ENCODE measurements around the gene HK2.

HK2 gene

DNA sequence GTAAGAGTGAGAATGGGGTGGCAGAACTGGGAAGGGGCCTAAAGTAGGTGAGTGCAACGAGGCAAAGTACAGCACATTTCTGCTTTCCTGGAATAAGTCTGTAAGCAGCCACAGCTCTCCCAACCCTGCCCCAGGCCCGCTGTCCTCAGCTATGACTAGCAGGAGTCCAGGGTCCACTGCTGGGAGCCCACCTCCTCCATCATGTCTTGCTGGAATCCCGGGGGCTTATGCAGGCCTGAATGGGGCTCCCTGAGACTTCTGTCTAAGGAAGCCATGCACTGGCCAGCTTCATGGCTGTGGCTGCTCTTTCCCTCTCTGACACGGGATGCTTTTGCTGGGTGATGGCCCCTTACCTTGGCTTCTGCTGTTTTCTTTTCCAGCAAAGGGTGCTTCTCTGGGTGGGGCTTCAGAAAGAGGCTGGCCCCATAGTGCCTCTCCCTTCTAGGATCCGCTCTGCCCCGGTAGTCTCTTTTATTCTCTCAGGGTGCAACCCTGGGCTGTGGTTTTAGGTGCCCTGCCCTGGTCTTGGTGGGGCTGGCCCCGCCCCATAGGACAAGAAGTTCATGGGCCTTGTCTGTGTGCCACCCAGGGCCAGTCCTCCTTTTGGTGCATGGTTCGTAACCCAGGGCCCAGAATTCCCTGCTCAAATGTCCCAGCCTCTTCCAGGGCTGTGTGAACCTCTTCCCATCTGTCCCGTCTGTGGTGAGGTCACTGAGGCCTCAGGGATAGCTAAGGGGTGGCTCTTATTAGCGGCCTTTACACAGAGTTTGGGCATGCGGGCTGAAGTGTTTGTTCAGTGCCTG, 90.7 kb downstream of the HK2 start:
- Histone ChIP-seq H3K27me3 (ENCODE audit: control insufficient read depth in 2 of 2, insufficient read depth in 2 of 2, low read length in 2 of 2) (peaks cover 0 to 3% of the 10 kb centered on the region in 2 donors), H3K9me3 (ENCODE audit: control insufficient read depth in 2 of 2, low read length in 2 of 2) (no peaks in the 10 kb centered on the region), H3K4me3 (ENCODE audit: low read length in 2 of 2) (no peak overlapping the region), H3K36me3 (ENCODE audit: control insufficient read depth in 2 of 2, insufficient read depth in 2 of 2, low read length in 2 of 2) (no peaks in the 10 kb centered on the region), H3K9ac (ENCODE audit: low read depth in 1 of 2, low read length in 2 of 2) (no peak overlapping the region), H3K27ac (ENCODE audit: low read depth in 2 of 2, low read length in 2 of 2) (no peak overlapping the region), H3K4me1 (ENCODE audit: control insufficient read depth in 2 of 2, insufficient read depth in 2 of 2, low read length in 2 of 2) (peaks cover 3% of the 10 kb centered on the region in 2 donors)

DNA sequence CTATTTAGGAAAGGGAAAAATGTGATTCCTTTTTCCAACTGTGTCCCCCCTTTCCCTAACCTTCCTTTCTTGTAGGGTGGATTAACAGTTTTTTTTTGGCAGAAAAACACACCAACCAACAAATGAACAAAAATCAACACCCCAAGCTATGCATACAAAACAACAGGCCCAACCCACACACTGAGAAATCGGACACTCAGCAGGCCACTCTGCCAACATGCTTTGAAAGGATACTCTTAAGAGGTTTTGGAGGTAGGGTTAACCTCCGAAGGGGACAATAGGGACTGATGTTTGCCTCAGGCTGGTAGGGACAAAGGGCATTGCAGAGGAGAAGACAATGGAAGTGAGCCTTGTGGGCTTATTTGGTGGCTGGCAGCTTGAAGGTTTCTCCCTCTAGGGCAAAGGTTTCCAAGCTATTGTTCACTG, 91.4 kb downstream of the HK2 start:
- H3K27me3 ChIP-seq (ENCODE audit: control insufficient read depth in 2 of 2, insufficient read depth in 2 of 2, low read length in 2 of 2), result no peaks in the 10 kb centered on the region
- no peak overlapping the region for H3K9ac ChIP-seq (ENCODE audit: low read depth in 1 of 2, low read length in 2 of 2)
- H3K4me1 ChIP-seq (ENCODE audit: control insufficient read depth in 2 of 2, insufficient read depth in 2 of 2, low read length in 2 of 2), result no peaks in the 10 kb centered on the region
- H3K36me3 ChIP-seq (ENCODE audit: control insufficient read depth in 2 of 2, insufficient read depth in 2 of 2, low read length in 2 of 2), result no peaks in the 10 kb centered on the region
- H3K9me3 ChIP-seq (ENCODE audit: control insufficient read depth in 2 of 2, low read length in 2 of 2), result no peaks in the 10 kb centered on the region
- no peak overlapping the region for H3K4me3 ChIP-seq (ENCODE audit: low read length in 2 of 2)
- H3K27ac ChIP-seq (ENCODE audit: low read depth in 2 of 2, low read length in 2 of 2), result no peak overlapping the region

DNA sequence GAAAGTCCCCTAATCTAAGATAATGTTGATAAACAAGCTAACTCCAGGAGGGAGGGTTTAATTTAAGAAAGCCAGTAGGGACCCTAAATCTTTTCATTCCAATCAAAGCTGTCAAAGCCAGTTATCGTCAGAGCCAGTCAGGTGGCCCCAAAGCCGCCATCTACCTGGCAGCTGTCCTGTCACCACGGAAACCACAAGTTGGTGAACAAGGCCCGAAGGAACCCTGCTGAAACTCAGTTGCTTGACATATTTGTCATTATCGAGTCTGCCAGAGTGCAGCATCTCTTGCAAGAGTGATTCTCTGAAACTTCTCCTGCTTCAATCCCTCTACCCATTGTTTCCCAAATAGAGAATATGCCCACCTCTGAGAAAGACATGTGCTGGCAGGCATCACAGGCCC, 93.7 kb downstream of the HK2 start:
- H3K36me3 ChIP-seq (ENCODE audit: control insufficient read depth in 2 of 2, insufficient read depth in 2 of 2, low read length in 2 of 2), result peaks cover 0 to 2% of the 10 kb centered on the region in 2 donors
- H3K27ac ChIP-seq (ENCODE audit: low read depth in 2 of 2, low read length in 2 of 2), result no peak overlapping the region
- no peak overlapping the region for H3K4me3 ChIP-seq (ENCODE audit: low read length in 2 of 2)
- H3K9ac ChIP-seq (ENCODE audit: low read depth in 1 of 2, low read length in 2 of 2), result no peak overlapping the region
- H3K9me3 ChIP-seq (ENCODE audit: control insufficient read depth in 2 of 2, low read length in 2 of 2), result no peaks in the 10 kb centered on the region
- no peaks in the 10 kb centered on the region for H3K4me1 ChIP-seq (ENCODE audit: control insufficient read depth in 2 of 2, insufficient read depth in 2 of 2, low read length in 2 of 2)
- H3K27me3 ChIP-seq (ENCODE audit: control insufficient read depth in 2 of 2, insufficient read depth in 2 of 2, low read length in 2 of 2), result no peaks in the 10 kb centered on the region

DNA sequence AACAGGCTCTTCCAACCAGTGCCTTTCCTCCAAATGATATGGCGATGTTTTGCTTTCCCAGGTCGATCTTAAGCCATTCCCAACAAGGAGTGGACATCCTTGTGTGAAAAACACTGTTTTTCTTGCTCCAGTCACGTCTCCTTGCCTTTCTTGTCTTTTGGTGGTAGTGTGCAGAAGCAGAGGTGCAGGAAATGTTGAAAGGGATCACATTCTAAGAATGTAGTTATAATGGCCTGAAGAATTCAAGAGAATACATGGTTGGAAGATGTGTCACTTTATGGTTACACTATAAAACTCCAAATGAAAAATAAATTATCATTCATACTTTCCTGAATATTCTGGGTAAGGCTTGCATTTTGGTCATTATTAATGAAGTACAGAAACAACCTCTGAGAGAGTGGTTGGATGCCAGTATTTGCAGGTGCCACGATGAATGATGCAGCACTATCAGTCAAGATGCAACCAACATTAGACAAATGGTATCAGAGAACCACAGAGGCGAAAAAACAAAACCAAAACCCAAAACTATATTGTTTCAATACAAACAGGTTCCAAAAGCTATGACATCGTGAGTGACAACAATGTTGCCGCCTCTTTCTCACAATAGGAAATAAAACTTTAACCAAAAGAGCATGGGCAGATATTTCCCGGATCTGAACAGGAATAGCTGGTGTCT, 97.0 kb downstream of the HK2 start:
- Histone ChIP-seq H3K27ac (ENCODE audit: low read depth in 2 of 2, low read length in 2 of 2) (no peak overlapping the region), H3K27me3 (ENCODE audit: control insufficient read depth in 2 of 2, insufficient read depth in 2 of 2, low read length in 2 of 2) (no peaks in the 10 kb centered on the region), H3K4me1 (ENCODE audit: control insufficient read depth in 2 of 2, insufficient read depth in 2 of 2, low read length in 2 of 2) (no peaks in the 10 kb centered on the region), H3K36me3 (ENCODE audit: control insufficient read depth in 2 of 2, insufficient read depth in 2 of 2, low read length in 2 of 2) (peaks cover 0 to 2% of the 10 kb centered on the region in 2 donors), H3K9me3 (ENCODE audit: control insufficient read depth in 2 of 2, low read length in 2 of 2) (no peaks in the 10 kb centered on the region), H3K4me3 (ENCODE audit: low read length in 2 of 2) (no peak overlapping the region), H3K9ac (ENCODE audit: low read depth in 1 of 2, low read length in 2 of 2) (no peak overlapping the region)

DNA sequence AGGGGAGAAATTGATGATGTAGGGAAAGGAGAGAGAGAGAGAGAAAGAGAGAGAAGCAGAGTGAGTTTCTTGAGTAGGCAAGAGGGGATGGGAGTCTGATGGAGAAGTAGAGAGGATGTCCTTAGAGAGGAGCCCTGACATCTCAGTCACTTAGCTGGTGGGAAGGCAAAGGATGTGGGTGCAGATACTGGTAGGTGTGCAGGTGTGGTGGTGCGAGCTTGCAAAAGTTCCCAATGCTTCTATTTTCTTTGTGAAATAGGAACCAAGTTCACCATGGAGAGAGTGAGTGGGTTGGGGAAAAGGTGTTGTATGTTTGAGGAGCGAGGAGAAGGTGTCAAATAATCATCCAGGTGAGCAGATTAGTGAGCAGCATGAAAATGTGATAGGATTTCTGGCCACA, 98.0 kb downstream of the HK2 start:
- Histone ChIP-seq H3K36me3 (ENCODE audit: control insufficient read depth in 2 of 2, insufficient read depth in 2 of 2, low read length in 2 of 2) (peaks cover 0 to 2% of the 10 kb centered on the region in 2 donors), H3K4me3 (ENCODE audit: low read length in 2 of 2) (no peak overlapping the region), H3K9ac (ENCODE audit: low read depth in 1 of 2, low read length in 2 of 2) (no peak overlapping the region), H3K27me3 (ENCODE audit: control insufficient read depth in 2 of 2, insufficient read depth in 2 of 2, low read length in 2 of 2) (no peaks in the 10 kb centered on the region), H3K27ac (ENCODE audit: low read depth in 2 of 2, low read length in 2 of 2) (no peak overlapping the region), H3K4me1 (ENCODE audit: control insufficient read depth in 2 of 2, insufficient read depth in 2 of 2, low read length in 2 of 2) (no peaks in the 10 kb centered on the region), H3K9me3 (ENCODE audit: control insufficient read depth in 2 of 2, low read length in 2 of 2) (no peaks in the 10 kb centered on the region)

DNA sequence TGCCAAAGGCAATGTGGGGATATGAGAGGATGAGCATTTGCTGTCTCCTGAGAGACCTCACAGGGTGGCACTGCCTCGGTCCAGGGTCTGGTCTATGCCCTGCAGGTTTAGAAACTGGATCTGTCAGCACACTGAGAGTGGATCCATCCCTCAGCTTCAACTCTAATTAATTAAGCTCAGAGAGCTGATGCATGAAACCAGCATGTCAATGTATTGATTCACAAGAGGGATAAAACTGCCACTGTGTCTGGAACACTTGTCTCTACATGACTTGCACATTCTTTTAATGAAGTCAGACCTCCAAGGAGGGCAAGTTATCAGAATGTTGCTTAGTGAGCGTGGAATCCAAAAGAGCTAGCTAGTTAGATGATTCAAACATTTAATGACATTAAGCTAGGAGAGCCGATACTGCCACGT, 102.1 kb downstream of the HK2 start:
- H3K4me1 ChIP-seq (ENCODE audit: control insufficient read depth in 2 of 2, insufficient read depth in 2 of 2, low read length in 2 of 2), result no peaks in the 10 kb centered on the region
- no peak overlapping the region for H3K4me3 ChIP-seq (ENCODE audit: low read length in 2 of 2)
- H3K9ac ChIP-seq (ENCODE audit: low read depth in 1 of 2, low read length in 2 of 2), result no peak overlapping the region
- H3K27me3 ChIP-seq (ENCODE audit: control insufficient read depth in 2 of 2, insufficient read depth in 2 of 2, low read length in 2 of 2), result no peaks in the 10 kb centered on the region
- no peaks in the 10 kb centered on the region for H3K36me3 ChIP-seq (ENCODE audit: control insufficient read depth in 2 of 2, insufficient read depth in 2 of 2, low read length in 2 of 2)
- no peak overlapping the region for H3K27ac ChIP-seq (ENCODE audit: low read depth in 2 of 2, low read length in 2 of 2)
- H3K9me3 ChIP-seq (ENCODE audit: control insufficient read depth in 2 of 2, low read length in 2 of 2), result no peaks in the 10 kb centered on the region

DNA sequence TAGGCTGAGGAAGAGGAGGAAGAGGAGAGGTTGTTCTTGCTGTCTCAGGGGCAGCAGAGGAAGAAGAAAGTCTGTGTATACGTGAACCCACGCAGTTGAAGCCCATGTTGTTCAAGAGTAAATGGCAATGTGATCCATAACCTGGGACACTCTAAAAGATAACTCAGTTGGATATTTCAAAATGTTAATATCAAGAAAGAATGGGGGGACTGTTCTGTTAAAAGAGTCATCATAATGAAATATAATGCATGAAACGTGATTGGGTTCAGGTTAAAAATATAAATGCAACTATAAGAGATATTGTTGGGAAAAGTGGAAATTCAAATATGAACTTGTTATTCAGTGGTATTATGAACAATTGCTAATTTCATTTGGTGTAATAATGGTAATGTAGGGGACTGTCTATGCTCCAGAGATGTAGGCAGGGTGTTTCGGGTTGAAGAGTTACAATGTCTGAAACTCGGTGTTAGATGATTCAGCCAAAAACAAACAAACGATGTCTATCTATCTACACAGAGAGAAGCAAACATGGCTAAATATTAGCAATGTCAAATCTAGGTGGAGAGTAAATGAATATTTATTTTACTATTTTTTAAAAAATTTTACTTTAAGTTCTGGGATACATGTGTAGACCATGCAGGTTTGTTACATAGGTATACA, 103.4 kb downstream of the HK2 start:
- Histone ChIP-seq H3K9me3 (ENCODE audit: control insufficient read depth in 2 of 2, low read length in 2 of 2) (no peaks in the 10 kb centered on the region), H3K27ac (ENCODE audit: low read depth in 2 of 2, low read length in 2 of 2) (no peak overlapping the region), H3K9ac (ENCODE audit: low read depth in 1 of 2, low read length in 2 of 2) (no peak overlapping the region), H3K4me3 (ENCODE audit: low read length in 2 of 2) (no peak overlapping the region), H3K36me3 (ENCODE audit: control insufficient read depth in 2 of 2, insufficient read depth in 2 of 2, low read length in 2 of 2) (no peaks in the 10 kb centered on the region), H3K4me1 (ENCODE audit: control insufficient read depth in 2 of 2, insufficient read depth in 2 of 2, low read length in 2 of 2) (no peaks in the 10 kb centered on the region), H3K27me3 (ENCODE audit: control insufficient read depth in 2 of 2, insufficient read depth in 2 of 2, low read length in 2 of 2) (no peaks in the 10 kb centered on the region)

DNA sequence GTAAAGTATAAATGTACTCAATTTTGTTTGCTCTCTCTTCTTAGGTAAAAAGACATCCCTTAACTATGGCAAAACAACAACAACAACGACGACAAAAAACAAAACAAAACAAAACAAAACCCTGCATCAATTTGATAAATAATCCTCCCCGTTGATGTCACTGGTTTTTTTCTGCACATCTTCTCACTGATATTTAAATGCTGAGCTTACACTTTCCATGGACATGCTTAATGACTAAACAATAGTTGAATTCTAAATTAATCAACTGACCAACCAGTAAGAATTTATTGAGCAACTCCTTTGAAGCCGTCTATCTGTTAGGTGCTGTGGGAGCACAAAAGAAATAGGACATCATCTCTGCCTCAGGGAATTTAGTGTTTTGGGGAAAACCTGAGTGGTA, 104.3 kb downstream of the HK2 start:
- H3K27ac ChIP-seq (ENCODE audit: low read depth in 2 of 2, low read length in 2 of 2), result no peak overlapping the region
- H3K27me3 ChIP-seq (ENCODE audit: control insufficient read depth in 2 of 2, insufficient read depth in 2 of 2, low read length in 2 of 2), result no peaks in the 10 kb centered on the region
- no peaks in the 10 kb centered on the region for H3K4me1 ChIP-seq (ENCODE audit: control insufficient read depth in 2 of 2, insufficient read depth in 2 of 2, low read length in 2 of 2)
- H3K9me3 ChIP-seq (ENCODE audit: control insufficient read depth in 2 of 2, low read length in 2 of 2), result no peaks in the 10 kb centered on the region
- H3K36me3 ChIP-seq (ENCODE audit: control insufficient read depth in 2 of 2, insufficient read depth in 2 of 2, low read length in 2 of 2), result no peaks in the 10 kb centered on the region
- no peak overlapping the region for H3K4me3 ChIP-seq (ENCODE audit: low read length in 2 of 2)
- no peak overlapping the region for H3K9ac ChIP-seq (ENCODE audit: low read depth in 1 of 2, low read length in 2 of 2)

DNA sequence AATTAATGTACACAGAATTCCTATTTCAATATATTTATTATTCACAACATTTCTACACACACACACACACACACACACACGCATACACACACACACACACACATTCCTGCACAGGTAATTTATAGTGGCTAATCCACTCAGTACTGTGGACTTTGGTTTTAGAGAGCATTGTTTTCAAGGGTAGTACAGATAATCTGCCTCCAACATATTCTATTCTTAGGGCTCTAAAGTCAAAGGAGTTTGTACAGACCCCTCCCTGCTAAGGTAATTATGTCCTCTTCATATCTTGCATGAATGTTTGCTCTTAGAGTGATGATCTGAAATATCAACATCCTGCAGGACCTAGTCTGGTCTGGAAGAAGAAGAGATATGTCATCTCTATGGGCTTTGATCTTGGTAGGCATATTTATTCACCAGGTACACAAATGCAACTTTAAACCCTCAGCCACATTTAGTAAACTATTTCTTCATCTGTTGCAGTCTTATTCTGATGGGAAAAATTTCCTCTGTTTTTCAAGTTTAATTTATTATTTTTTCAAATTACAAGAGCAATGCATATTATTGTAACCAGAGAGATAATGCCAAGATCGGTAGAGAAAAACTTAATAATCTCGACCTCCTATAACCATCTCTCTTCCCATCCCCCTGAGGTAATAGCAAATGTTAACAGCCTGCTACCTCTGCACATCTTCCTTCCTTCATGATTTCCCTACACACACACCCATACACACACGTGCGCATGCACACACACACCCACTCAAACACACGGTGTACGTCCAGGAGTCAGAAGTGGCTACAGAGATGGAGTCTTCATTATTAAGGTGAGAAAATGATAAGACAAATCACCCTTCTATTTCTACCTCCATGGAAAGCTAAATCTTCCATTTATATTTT, 106.2 kb downstream of the HK2 start:
- Histone ChIP-seq H3K36me3 (ENCODE audit: control insufficient read depth in 2 of 2, insufficient read depth in 2 of 2, low read length in 2 of 2) (no peaks in the 10 kb centered on the region), H3K9ac (ENCODE audit: low read depth in 1 of 2, low read length in 2 of 2) (no peak overlapping the region), H3K4me1 (ENCODE audit: control insufficient read depth in 2 of 2, insufficient read depth in 2 of 2, low read length in 2 of 2) (no peaks in the 10 kb centered on the region), H3K27ac (ENCODE audit: low read depth in 2 of 2, low read length in 2 of 2) (no peak overlapping the region), H3K9me3 (ENCODE audit: control insufficient read depth in 2 of 2, low read length in 2 of 2) (no peaks in the 10 kb centered on the region), H3K27me3 (ENCODE audit: control insufficient read depth in 2 of 2, insufficient read depth in 2 of 2, low read length in 2 of 2) (no peaks in the 10 kb centered on the region), H3K4me3 (ENCODE audit: low read length in 2 of 2) (no peak overlapping the region)
